Left lung (tissue), 10 donors: ENCODE results near the gene SLC19A1. TPM values are rescaled to one million over a fixed set of nuclear protein-coding genes. Genes with fewer than 3 reads are reported as not detected.
A peak's percentile ranks its signal among the peaks of the same experiment; 100 is the strongest.

Experiments used
- ATAC-seq: fragments of 200-7000 bp; cut with Tn5 transposase; one replicate; pipeline ENCODE4 v1.9.1; 2020; ENCODE audit warnings: moderate library complexity
- DNase-seq, 4 donors: peaks; one replicate each; pipeline ENCODE4 v3.0.0-alpha.2; 2013 to 2020
- H3K27ac ChIP-seq, 2 donors: fragments of 200-600 bp; sonication (generic) in 1 of 2; one replicate each; pipeline versions ENCODE4 v1.5.0 to v1.8.0; 2020 to 2021
- H3K27me3 ChIP-seq, 2 donors: fragments of 200-600 bp; sonication (generic) in 1 of 2; one replicate each; pipeline versions ENCODE4 v1.5.0 to v1.8.0; 2020 to 2021
- H3K36me3 ChIP-seq, 2 donors: fragments of 200-600 bp; sonication (generic) in 1 of 2; one replicate each; pipeline versions ENCODE4 v1.5.0 to v1.8.0; 2020 to 2021
- H3K4me1 ChIP-seq, 2 donors: fragments of 200-600 bp; one replicate each; pipeline ENCODE4 v1.8.0; 2021
- H3K4me3 ChIP-seq, 2 donors: fragments of 200-600 bp; sonication (generic) in 1 of 2; one replicate each; pipeline versions ENCODE4 v1.5.0 to v1.8.0; 2020 to 2021; ENCODE audit warnings: mild to moderate bottlenecking in 1 of 2
- H3K9me3 ChIP-seq, 2 donors: fragments of 200-600 bp; sonication (generic) in 1 of 2; one replicate each; pipeline versions ENCODE4 v1.5.0 to v1.8.0; 2020 to 2021
- CTCF ChIP-seq, 2 donors: fragments of 200-600 bp; sonication (generic) in 1 of 2; IDR thresholded peaks; one replicate each; pipeline versions ENCODE4 v1.5.0 to v1.8.0; 2021; ENCODE audit warnings: antibody characterized with exemption in 2 of 2
- intact Hi-C, 2 donors: fragments of 100-400 bp; cut with DNase I; formaldehyde crosslinking; loops; one replicate each; pipeline versions ENCODE4 v1.11.2 to v1.14.2; 2022
- polyA plus RNA-seq, 6 donors: library from polyadenylated mRNA; unstranded; fragments of 120-200 nt; gene quantifications; one replicate each; pipeline ENCODE4 v1.2.1, GENCODE V29; 2013; ENCODE audit not compliant: insufficient read length in 6 of 6
- total RNA-seq, 2 donors: library from RNA; stranded (reverse); fragmentation: NEBNext Ultra II Directional; extraction: Animal tissue kit (Norgen Biotek cat#: 25700); gene quantifications; one replicate each; pipeline ENCODE4 v1.2.1, GENCODE V29; 2021
- donor health status: DM: no; HTN: yes; CAD: no.
- donor health status: DM: no; HTN: no; CAD: no.

The SLC19A1 gene
- total and polyA plus RNA-seq, 8 donors, result 22.4 to 50.4 (median 27.2) TPM

GRCh38 chr21:45538381-45539045, 3.7 kb downstream of the SLC19A1 start:
- no peaks in the 10 kb centered on the region for H3K9me3 ChIP-seq
- H3K27me3 ChIP-seq, result no peaks in the 10 kb centered on the region
- TF ChIP-seq CTCF (IDR thresholded peaks at IDR 0.05), result no peak
- ATAC-seq (no peak), DNase-seq (peak in 2 of 4 donors; percentile 29 to 69)
- H3K27ac ChIP-seq, result no peak overlapping the region
- peaks cover 0 to 55% of the 10 kb centered on the region in 2 donors for H3K4me1 ChIP-seq
- no peak overlapping the region for H3K4me3 ChIP-seq
- peaks cover 0 to 27% of the 10 kb centered on the region in 2 donors for H3K36me3 ChIP-seq
- intact Hi-C loops, result no loop called here

- DNase-seq (peak in 2 of 4 donors; percentile 28 to 37), ATAC-seq (no peak)
- no peak overlapping the region for H3K4me3 ChIP-seq
- H3K4me1 ChIP-seq, result peaks cover 0 to 55% of the 10 kb centered on the region in 2 donors
- no peaks in the 10 kb centered on the region for H3K9me3 ChIP-seq
- no peak overlapping the region for H3K27ac ChIP-seq
- peaks cover 0 to 27% of the 10 kb centered on the region in 2 donors for H3K36me3 ChIP-seq
- no peak for TF ChIP-seq CTCF (IDR thresholded peaks at IDR 0.05)
- intact Hi-C loops, result no loop called here
- no peaks in the 10 kb centered on the region for H3K27me3 ChIP-seq
These were observed 4.4 kb downstream of the SLC19A1 start for GRCh38 chr21:45537746-45538291.

- TF ChIP-seq CTCF (IDR thresholded peaks at IDR 0.05), result no peak
- Histone ChIP-seq H3K9me3 (no peaks in the 10 kb centered on the region), H3K4me3 (no peak overlapping the region), H3K4me1 (peaks cover 0 to 57% of the 10 kb centered on the region in 2 donors), H3K36me3 (peaks cover 0 to 27% of the 10 kb centered on the region in 2 donors), H3K27ac (no peak overlapping the region), H3K27me3 (no peaks in the 10 kb centered on the region)
- DNase-seq, result peak in 2 of 4 donors; percentile 31 to 79
- intact Hi-C loops, result no loop called here
- ATAC-seq, result no peak
These were observed 5.0 kb downstream of the SLC19A1 start for GRCh38 chr21:45537111-45537745.

GRCh38 chr21:45536301-45537081, 5.7 kb downstream of the SLC19A1 start:
- H3K4me1 ChIP-seq, result peaks cover 0 to 59% of the 10 kb centered on the region in 2 donors
- H3K36me3 ChIP-seq, result peaks cover 0 to 33% of the 10 kb centered on the region in 2 donors
- TF ChIP-seq CTCF (IDR thresholded peaks at IDR 0.05), result no peak
- H3K9me3 ChIP-seq, result no peaks in the 10 kb centered on the region
- ATAC-seq (no peak), DNase-seq (peak in 2 of 4 donors; percentile 29 to 73)
- H3K4me3 ChIP-seq, result no peak overlapping the region
- intact Hi-C loops, result no loop called here
- peak overlapping the region; percentile 5 to 88 for H3K27ac ChIP-seq
- no peaks in the 10 kb centered on the region for H3K27me3 ChIP-seq
